WTC11 (cell line): ENCODE measurements around the gene MAU2.

Experiments
- CREM ChIP-seq: sonication (generic); formaldehyde crosslinking; IDR thresholded peaks from 2 replicates; pipeline ENCODE4 v1.8.1; 2022; ENCODE audit warnings: mild to moderate bottlenecking, missing genetic modification reagents, moderate library complexity
- CTCF ChIP-seq: fragments of 200-600 bp; IDR thresholded peaks from 2 replicates; pipeline ENCODE4 v1.8.0; 2022; ENCODE audit warnings: antibody characterized with exemption
- E2F4 ChIP-seq: sonication (generic); formaldehyde crosslinking; IDR thresholded peaks from 2 replicates; pipeline ENCODE4 v1.8.1; 2022; ENCODE audit warnings: low read depth, mild to moderate bottlenecking, moderate library complexity, missing genetic modification reagents, borderline replicate concordance
- E2F5 ChIP-seq: sonication (generic); formaldehyde crosslinking; IDR thresholded peaks from 2 replicates; pipeline ENCODE4 v1.8.1; 2022; ENCODE audit warnings: mild to moderate bottlenecking, moderate library complexity, missing genetic modification reagents
- PRDM15 ChIP-seq: sonication (generic); formaldehyde crosslinking; IDR thresholded peaks from 2 replicates; pipeline ENCODE4 v1.8.0; 2022; ENCODE audit warnings: missing genetic modification reagents
- SMAD4 ChIP-seq: sonication (generic); formaldehyde crosslinking; IDR thresholded peaks from 2 replicates; pipeline ENCODE4 v1.8.0; 2022; ENCODE audit warnings: mild to moderate bottlenecking, missing genetic modification reagents
- SP1 ChIP-seq: sonication (generic); formaldehyde crosslinking; conservative IDR thresholded peaks from 2 replicates; pipeline ENCODE4 v1.8.1; 2022; ENCODE audit warnings: missing genetic modification reagents
- TEAD4 ChIP-seq: sonication (generic); formaldehyde crosslinking; IDR thresholded peaks from 2 replicates; pipeline ENCODE4 v1.8.0; 2022; ENCODE audit warnings: mild to moderate bottlenecking, missing genetic modification reagents
- USF2 ChIP-seq: sonication (generic); formaldehyde crosslinking; IDR thresholded peaks from 2 replicates; pipeline ENCODE4 v1.8.1; 2023; ENCODE audit warnings: mild to moderate bottlenecking, missing genetic modification reagents, moderate library complexity
- ZNF396 ChIP-seq: fragments of 250-450 bp; sonication (Bioruptor Pico); IDR thresholded peaks from 2 replicates; pipeline ENCODE4 v1.8.0; 2021; ENCODE audit warnings: mild to moderate bottlenecking, moderate library complexity, borderline replicate concordance

DNA sequence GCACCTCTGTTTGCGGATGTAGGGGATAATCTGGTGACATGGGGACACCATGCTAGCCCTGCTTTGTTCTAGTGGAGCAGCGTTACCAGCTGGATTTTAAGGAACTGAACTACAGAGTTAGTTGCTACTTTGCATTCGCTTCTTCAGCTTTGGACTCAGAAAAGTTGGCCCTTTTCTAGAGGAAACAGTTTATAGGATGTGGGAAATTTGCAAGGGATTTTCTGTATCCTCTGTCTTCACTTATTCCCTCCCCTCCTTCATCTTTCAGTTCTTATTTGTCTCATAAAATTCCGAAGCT lies 87.0 kb downstream of the MAU2 start:
- TF ChIP-seq SMAD4 (CRISPR knock-in tag): no peak
- TF ChIP-seq CTCF: no peak
- TF ChIP-seq ZNF396 (CRISPR knock-in tag): no peak
- TF ChIP-seq SP1 (CRISPR knock-in tag): no peak
- TF ChIP-seq E2F5 (CRISPR knock-in tag): no peak
- TF ChIP-seq TEAD4 (CRISPR knock-in tag): no peak
- TF ChIP-seq CREM (CRISPR knock-in tag): no peak
- no peak for TF ChIP-seq E2F4 (CRISPR knock-in tag)
- TF ChIP-seq USF2 (CRISPR knock-in tag): no peak
- TF ChIP-seq PRDM15: no peak
